GM18520 (cell line): ENCODE measurements around the gene EIF1AD.
"Not testable (repeated sequence)": the region's sequence is repeated elsewhere in the genome, so short reads cannot be mapped to it uniquely, and the experiment has no call there.

ENCODE experiments used
- ATAC-seq: cut with Tn5 transposase; IDR thresholded peaks from one replicate; pipeline ENCODE4 v1.9.1; 2021; ENCODE audit not compliant: unreplicated experiment

EIF1AD gene

DNA sequence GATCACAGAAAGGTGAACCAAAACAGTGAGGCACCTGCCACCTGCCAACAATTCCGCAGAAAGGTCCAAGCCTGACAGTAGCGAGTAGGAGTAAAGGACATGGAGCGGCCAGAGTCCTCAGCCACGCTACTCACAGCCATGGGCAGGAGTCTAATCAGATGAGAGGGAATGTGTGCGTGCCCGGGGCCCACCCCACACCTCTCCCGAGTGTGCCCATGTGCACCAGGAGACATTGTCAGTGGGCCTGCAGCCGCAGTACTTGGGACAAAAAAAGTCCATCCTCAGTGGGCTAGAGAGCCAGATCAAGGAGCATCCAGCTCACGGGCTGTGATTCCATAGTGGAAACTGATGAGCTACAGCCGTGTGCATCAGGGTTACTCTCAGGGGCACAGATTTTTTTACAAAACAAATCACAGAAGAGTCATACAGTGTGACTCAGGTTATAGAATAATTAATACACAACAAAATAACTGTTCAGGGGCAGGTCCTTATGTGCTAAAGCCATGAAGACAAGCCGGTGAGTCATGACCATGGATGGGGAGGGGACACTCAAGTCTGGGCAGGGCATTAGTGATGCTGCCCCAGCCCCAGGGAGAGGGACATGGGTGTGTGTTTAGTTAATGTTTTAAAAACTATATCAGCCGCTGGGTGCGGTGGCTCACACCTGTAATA is 28.4 kb downstream of the EIF1AD start:
- ATAC-seq, result no peak

DNA sequence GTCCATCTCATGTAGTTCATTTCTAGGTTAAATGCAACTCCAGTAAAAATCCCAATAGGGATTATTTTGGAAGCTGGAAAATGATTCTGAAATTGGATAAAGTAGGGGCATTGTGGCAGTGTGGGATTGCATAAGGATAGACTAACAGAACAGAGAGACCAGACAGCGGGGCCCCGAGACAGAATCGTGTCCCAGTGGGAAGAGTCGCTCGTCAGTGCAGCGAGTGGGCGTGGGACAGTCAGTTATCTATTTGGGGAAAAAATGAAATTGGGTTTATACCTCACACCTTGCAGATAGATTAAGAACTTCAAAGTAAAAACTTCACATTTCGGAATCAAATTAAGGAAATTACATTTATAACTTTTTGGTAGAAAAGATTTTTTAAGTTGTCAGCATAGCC is 29.8 kb downstream of the EIF1AD start:
- no peak for ATAC-seq

DNA sequence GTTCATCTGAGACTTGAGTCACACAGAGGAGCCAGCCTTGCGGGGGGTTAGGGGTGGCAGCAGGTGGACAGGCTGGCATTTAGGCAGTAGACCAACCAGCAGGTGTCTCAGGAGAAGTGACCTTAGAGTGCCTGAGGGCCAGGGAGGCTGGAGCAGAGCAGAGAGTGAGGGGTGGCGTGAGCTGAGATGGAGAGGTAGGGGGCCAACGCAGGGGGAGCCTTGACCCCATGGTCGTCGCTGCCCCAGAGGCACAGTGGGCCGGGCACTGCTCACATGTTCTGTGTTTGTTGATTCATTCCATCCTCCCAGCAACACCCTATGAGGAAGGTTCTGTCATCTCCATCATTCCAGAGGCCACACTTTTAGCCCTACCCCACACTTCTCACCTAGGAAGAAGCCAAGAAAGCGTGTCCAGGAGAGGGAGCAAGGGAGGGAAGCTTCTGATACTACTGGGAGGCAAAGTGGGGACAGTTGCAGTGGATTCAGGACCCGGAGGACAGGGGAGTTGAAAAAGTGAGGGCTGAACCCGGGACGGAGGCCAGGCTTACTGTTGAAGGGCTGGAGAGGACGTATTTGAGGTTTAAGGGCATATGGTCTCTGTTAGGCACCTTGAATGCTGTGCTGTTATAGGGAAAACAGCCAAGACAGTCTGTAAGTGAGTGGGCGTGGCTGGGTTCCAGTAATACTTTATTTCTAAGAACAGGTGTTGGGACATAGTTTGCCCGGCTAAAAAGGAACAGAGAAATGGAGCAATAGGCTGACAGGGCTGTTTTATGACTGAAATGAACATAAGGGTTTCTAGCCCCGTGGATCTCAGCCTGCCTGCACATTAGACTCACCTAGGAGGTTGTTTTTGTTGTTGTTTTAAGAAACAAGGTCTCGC is 33.1 kb downstream of the EIF1AD start:
- no peak for ATAC-seq

DNA sequence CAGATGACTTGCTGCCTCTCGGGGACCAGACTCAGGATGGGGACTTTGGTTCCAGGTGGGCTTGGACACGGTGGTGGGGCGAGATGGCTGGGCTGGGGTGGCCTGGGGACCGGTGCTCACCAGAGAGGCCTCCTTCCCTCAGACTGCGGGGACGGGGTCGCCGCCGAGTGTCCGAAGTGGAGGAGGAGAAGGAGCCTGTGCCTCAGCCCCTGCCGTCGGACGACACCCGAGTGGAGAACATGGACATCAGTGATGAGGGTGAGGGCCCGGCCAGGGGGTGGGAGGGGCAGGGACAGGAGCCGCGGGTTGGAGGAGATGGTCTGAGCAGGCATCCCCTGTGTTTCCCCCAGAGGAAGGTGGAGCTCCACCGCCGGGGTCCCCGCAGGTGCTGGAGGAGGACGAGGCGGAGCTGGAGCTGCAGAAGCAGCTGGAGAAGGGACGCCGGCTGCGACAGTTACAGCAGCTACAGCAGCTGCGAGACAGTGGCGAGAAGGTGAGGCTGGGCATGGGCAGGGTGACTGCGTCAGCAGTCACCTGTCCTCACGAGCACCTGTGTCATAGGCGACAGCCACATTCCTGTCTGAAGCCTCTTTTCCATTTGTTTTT is 34.5 kb downstream of the EIF1AD start:
- ATAC-seq, result no peak

DNA sequence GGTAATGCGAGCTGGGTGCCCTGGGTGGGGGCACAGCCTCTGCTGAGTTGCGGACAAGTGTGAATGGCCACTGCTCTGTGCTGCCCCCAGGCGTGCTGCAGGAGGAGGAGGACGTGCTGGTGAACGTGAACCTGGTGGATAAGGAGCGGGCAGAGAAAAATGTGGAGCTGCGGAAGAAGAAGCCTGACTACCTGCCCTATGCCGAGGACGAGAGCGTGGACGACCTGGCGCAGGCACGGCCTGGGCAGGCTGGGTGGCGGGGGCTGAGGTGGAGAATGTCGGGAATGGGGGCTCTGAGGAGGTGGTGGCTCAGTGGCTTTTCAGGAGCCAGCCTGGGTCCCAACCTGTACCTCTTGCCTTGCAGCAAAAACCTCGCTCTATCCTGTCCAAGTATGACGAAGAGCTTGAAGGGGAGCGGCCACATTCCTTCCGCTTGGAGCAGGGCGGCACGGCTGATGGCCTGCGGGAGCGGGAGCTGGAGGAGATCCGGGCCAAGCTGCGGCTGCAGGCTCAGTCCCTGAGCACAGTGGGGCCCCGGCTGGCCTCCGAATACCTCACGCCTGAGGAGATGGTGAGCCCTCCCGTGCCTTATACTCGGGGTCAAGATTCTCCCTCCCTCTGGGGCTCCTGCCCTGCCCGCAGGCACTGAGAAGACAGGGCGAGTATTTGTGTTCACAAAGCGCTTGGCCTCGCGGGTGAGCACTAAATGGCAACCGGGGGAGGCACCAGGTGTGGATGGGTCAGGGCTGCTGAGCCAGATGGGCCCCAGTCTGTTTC is 35.8 kb downstream of the EIF1AD start:
- no peak for ATAC-seq

DNA sequence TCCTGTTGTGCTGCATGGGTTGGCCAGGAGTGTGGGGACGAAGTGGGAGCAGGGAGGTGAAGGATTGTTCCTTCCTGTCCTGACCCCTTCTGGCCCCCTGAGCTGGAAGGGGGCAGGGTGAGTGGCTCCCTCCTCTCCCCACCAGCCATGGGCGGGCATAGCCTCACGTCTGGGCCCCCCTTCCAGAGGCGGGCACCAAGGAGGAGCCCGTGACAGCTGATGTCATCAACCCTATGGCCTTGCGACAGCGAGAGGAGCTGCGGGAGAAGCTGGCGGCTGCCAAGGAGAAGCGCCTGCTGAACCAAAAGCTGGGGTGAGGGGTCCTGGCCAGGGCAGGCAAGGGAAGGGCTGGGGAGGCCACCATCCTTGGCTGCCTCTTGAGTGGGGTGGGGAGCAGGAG is 37.1 kb downstream of the EIF1AD start:
- no peak for ATAC-seq

DNA sequence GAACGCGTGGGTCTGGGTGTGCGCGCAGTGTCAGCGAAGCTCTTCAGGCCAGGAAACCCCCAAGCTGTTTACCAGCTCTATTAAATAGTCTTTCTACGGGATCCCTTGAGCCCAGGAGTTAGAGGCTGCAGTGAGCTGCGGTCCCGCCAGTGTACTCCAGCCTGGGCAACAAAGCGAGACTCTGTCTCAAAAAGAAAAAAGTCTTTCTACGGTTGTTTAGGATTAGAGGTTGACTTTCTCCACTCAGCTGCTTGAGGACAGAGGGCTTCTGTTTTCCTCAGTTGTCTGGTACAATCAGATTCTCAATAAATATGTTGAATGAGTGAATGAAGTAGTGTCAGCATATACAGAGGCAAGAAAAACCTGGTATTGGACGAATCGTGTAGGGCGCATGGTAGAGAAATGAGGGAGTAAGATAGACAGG is 39.8 kb downstream of the EIF1AD start:
- no peak for ATAC-seq

DNA sequence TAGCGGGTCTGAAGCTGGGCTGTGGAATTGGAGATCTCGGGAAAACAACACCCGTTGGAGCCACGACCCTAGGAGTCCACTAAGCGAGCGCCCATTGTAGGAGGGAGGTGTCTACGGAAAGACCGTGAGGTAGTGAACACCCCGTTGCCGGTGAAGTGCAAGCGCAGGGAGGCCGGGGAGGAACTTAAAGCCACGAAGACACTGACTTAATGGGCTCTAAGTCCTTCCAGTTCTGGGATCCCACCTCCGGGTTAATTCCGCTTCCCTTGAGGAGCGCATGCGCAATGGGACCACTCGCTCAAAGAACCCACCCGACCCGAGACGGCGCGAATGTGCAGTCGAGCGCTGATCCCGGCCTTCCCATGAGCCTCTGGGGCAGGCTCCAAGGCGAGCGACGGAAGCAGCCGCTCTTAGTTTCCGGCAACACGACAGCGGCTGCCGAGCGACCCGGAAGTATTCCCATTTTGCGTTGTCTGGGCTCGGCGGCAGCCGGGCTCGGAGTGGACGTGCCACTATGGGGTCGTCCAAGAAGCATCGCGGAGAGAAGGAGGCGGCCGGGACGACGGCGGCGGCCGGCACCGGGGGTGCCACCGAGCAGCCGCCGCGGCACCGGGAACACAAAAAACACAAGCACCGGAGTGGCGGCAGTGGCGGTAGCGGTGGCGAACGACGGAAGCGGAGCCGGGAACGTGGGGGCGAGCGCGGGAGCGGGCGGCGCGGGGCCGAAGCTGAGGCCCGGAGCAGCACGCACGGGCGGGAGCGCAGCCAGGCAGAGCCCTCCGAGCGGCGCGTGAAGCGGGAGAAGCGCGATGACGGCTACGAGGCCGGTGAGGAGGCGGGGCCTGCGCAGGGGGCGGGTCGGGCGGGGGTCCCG is 40.5 kb downstream of the EIF1AD start, which contains the start of gene SART1:
TSS of gene SART1 (plus strand) at position 468 of the 874 bp plus-strand sequence. CDS start at position 515, 47 bp downstream.
- peak; percentile 70 for ATAC-seq

DNA sequence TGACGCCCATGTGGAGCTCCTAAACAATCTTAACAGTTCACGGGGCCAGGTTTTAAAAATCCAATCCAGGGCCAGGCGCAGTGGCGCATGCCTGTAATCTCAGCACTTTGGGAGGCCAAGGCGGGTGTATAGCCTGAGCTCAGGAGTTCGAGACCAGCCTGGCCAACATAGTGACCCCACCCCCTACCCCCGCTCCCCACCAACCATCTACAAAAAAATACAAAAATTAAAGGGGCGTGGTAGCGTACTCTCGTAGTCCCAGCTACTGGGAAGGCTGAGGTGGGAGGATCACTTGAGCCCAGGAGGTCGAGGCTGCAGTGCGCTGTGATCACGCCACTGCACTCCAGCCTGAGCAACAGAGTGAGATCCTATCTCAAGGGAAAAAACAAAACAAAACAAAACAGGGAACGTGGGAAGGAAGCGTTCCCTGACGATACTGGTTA is 41.1 kb downstream of the EIF1AD start:
- no peak for ATAC-seq

DNA sequence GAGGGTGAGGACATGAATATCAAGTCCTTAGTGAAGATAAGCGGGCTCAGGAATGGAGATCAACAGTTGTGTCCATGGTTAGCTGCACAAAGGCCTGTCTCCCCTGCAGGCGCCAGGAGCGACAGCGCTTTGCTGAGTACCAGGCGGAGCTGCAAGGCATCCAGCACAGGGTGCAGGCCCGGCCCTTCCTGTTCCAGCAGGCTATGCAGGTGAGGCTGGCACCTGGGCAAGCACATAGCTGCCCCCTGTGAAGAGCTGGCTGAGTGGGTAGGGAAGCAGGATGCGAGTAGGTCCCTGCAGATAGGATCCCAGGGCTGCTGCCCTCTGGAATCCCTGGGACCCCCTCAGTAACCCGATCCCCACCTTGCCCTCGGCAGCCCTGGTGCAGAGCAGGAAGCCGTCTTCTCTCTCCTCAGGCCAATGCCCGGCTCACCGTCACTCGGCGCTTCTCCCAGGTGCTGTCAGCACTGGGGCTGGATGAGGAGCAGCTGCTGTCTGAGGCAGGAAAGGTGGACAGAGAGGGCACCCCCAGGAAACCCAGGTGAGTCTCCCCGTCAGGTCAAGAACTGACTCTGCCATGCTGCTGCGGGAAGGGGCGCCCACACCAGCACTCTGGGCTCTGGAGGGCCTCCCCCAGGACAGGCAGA is 43.1 kb downstream of the EIF1AD start:
- ATAC-seq, result no peak

DNA sequence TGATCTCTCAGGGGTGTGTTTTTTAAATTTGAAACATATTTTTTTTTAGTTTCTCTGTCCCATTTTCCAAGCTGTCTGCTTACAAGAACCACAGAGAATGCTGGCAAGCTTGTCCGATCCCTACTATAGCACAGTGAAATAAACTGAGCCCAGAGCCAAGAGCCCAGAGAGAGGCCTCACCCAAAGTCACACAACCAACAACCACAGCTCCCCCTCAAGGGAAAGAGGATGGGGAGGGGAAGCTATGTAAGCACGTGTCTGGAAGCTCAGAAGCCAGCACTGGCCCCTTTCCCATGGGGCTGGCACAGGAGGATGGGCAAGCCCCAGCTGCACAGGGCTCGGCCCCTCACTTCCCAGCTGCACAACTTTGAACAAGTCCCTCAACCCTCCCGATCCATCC is 43.7 kb downstream of the EIF1AD start:
- no peak for ATAC-seq

DNA sequence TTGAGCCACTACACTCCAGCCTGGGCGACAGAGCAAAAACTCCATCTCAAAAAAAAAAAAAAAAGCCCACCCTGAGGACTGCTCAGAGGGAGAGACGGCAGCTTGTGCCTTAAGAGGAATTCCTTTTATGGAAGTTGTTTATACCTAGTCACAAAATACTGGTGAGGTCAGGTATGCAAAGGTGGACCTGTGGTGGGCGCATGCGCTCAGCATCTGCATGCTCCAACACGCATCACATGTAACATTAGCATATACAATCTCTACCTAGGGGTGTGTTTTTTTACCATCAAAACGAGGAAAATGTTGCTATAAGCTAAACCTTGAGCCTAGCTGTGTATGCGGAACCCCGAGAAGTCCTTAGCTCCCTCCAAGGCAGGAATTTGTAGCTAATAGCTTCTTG is 47.2 kb downstream of the EIF1AD start:
- ATAC-seq, result no peak

DNA sequence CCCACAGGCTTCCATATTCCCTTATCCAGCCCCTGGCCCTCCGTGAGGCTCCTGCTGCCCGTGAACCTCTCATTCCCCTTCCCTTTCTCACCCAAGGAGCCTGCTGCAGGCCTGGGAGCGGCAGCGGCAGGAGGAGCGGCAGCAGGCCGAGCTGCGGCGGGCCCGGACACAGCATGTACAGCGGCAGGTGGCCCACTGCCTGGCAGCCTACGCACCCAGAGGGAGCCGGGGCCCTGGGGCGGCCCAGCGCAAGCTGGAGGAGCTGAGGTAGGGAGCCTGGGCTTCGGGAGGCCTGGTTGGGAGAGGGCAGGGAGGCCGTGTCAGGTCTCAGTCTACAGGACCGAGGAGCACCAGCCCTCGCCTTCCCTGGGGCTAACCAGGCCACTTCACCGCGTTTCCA is 48.5 kb downstream of the EIF1AD start:
- ATAC-seq, result no peak

DNA sequence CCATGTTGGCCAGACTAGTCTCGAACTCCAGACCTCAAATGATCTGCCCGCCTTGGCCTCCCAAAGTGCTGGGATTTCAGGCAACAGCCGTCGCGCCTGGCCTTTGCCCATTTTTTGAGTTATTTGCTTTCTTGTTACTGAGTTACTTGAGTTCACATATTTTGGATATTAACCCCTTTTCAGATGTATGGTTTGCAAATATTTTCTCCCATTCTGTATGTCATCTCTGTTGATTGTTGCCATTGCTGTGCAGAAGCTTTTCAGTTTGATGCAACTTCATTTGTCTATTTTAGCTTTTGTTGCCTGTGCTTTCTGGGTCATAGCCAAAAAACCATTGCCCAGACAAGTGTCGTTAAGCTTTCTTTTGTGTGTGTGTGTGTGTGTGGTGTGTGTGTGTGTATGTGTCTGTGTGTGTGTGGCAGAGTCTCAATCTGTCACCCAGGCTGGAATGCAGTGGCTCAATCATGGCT is 49.9 kb downstream of the EIF1AD start:
- no peak for ATAC-seq

DNA sequence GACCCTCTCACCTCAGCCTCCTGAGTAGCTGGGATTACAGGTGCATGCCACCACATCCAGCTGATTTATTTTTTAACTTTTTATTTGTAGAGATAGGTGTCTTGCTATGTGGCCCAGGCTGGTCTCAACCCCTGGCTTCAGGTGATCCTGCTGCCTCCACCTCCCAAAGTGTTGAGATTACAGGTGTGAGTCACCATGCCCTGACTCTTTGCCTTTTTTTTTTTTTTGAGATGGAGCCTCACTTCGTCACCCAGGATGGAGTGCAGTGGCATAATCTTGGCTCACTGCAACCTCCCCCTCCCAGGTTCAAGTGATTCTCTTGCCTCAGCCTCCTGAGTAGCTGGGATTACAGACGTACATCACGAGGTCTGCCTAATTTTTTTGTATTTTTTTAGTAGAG is 50.3 kb downstream of the EIF1AD start:
- ATAC-seq, result not testable (repeated sequence)

DNA sequence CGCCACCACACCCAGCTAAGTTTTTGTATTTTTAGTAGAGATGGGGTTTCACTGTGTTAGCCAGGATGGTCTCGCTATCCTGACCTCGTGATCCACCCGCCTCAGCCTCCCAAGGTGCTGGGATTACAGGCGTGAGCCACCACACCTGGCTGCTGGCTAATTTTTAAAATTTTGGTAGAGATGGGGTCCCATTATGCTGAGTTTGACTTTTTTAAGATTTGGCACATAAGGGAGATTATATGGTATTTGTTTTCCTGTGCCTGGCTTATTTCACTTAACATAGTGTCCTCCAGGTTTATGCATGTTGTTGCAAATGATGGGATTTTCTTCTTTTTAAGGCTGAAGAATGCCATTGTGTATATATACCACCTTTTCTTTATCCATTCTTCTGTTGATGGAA is 51.2 kb downstream of the EIF1AD start:
- not testable (repeated sequence) for ATAC-seq

DNA sequence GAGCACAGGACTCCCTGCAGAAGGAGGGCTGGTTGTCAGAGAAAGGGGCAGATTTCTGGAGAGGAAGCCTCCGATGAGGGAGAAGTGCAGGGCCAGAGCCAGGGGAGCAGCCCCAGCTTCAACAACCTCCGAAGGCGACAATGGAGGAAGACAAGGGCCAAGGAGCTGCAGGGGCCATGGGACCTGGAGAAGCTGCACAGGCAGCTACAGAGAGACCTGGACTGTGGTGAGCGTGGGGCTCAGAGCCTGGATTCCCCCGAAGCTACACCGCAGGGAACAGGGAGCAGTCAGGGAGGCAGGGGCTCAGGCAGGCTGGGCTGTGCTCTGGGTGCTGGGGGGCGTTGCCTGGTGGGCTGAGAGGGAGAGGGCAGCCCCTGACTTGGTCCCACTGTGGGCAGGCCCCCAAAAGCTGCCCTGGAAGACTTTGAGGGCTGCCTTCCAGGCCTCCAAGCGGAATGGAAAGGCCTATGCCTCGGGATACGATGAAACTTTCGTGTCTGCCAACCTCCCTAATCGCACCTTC is 54.3 kb downstream of the EIF1AD start:
- no peak for ATAC-seq

DNA sequence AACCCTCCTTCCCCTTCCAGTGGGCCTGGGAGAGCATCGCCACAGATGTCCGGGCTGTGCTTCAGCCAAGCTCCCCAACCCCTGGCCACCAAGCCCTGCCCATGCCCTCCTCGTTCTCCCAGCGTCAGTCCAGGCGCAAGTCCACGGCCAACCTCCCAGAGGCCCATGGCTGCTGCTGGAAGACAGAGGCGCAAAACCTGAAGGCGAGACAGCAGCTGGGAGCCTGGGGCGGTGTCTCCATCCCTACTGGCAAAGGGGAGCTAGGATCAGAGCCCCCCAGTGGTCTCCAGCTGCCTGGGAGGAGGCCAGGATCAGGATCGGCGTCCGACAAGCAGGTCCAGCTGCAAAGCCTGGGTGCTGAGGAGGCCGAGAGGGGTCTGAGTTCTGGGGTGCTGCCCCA is 54.8 kb downstream of the EIF1AD start:
- no peak for ATAC-seq

DNA sequence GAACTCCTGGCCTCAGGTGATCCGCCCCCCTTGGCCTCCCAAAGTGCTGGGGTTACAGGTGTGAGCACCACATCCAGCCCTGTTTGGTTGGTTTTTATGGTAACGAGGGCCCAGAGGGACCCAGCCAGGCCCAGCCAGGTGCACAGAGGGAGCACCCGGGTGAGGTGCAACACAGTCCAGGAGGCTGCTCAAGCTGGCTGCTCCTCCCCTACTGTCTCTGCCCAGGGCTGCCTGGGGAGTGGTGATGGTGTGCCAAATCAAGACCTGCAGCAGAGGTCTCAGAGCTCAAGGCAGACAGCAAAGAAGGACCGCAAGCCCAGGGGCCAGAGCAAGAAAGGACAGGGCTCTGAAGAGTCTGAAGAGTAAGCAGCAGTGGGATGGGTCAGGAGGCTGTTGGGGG is 55.3 kb downstream of the EIF1AD start:
- ATAC-seq, result no peak
